NCI-H526 treated with DMSO at 0.1 percent for 48 hours (cell line): ENCODE measurements around the gene IL2RA.
"Not testable (repeated sequence)": the region's sequence is repeated elsewhere in the genome, so short reads cannot be mapped to it uniquely, and the experiment has no call there.

Source experiments
- DNase-seq: peaks from one replicate; lab custom pipeline; 2025; lab: John Stamatoyannopoulos, UW

The IL2RA gene

DNA sequence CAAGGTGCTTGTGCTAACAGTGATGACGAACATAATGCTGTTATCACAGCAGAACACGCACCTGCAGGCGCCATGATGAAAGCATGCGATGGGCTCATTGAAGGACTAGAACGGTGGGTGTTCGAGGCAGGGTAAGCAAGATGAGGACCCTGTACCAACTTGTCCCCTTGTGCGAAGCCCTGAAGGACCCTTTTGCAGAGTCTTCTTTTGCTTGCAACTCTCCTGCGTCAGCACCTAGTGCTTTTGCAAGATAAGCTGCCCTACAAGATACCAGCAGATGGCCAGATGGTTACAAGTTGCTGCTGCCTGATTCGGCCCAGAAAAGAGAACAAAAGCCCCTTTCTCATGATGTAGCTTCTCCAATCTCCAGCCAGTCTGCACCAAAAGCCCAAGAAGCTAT is 80.6 kb downstream of the IL2RA start:
- no peak for DNase-seq

- DNase-seq: no peak
Measured at GRCh38 chr10:5978230-5978489, 84.0 kb downstream of the IL2RA start.

DNA sequence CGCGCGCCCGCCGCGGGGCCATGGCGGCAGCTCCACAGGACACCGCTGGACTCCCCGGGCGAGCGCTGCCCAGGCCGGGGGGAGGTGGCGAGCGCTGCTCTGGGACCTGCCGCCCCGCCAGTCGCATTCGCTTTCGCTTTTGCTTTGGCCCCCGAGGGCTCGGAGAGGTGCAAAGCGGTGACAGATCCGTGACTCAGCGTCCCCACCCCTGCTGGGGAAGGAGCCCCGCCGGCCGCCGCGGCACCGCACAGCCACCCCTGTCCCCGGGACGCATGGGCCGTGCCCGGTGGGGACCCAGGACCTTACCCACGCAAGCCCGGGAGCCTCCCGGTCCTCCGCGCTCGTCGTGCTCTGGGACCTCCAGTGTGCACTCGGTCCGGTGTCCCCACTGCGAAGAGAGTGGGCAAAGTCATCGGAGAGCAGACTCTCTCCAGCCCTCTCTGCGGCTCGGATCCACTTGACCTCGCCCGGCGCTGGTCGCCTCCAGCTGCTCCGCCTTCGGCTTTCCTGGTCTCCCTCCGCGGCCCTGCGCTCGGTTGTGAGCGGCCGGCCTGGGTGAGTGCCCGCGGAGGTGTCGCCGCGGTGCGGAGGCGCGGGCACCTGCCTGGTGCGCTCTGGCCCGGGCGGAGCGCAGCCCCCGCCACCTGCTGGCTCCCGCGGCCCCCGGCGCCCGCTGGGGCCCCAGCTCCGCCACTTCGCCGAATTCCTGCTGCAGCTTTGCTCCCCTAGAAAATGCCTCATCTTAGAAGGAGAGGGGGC is 84.5 kb downstream of the IL2RA start, which contains the start of gene IL15RA:
IL15RA (minus strand) TSS at position 73 of the 759 bp plus-strand sequence; CDS start at position 22, 51 bp downstream.
- DNase-seq: peak; percentile 18

- no peak for DNase-seq
Measured at GRCh38 chr10:5976512-5977470, 85.4 kb downstream of the IL2RA start.

GRCh38 chr10:5975641-5976473 is 86.3 kb downstream of the IL2RA start:
- no peak for DNase-seq

DNA sequence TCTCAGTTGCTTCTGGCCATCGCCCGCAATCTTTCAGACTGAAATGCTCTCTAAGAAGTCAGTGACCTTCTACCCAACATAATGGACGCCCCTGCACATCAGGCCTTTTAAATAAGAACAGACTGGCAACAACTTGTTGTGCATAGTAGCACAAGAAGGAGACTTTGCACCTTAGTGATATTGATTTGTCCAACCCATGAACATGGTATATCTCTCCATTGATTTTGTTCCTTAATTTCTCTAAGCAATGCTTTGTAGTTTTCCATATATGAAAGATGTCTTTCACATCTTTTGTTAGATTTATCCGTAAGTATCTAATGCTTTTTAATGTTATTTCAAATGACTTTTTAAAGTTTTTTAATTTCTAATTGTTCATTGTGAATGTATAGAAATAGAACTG is 89.1 kb downstream of the IL2RA start:
- no peak for DNase-seq

DNA sequence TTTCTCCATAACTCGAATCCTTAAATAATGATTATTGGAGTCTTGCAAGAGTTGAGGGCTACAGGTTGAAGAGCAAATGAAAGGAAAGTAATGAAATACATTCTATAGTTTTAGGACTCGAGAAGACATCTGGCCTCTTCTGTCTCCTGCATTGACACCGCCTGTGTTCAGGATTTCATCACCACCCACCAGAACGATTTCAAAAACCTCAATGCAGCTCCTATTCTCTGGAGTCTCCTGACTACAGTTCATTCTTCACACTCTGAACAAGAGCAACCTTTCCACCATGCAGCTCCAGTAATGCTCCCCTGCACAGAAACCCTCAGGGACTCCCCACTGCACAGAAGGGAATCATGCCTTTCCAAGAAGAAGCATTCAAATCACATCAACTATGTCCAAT is 90.3 kb downstream of the IL2RA start:
- DNase-seq: no peak

- DNase-seq: no peak
Measured at GRCh38 chr10:5971315-5971832, 90.8 kb downstream of the IL2RA start.

GRCh38 chr10:5970527-5970926 is 91.6 kb downstream of the IL2RA start:
- no peak for DNase-seq

DNA sequence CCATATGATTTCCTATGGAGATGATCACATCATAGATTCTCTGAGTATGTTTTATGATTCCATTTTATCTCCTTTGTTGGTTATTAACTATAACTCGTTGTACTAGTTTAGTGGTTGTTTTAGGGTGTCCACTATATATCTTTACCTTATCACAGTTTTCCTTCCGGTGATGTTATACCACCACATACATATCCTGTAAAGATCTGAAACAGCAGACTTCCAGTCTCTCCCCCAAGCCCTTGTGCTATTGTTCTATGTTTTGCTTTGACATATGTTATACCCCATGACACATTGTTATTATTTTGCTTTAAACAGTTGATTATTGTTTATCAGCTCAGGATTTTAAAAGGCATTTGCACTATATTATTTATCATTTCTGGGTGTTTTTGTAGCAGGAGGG is 92.1 kb downstream of the IL2RA start:
- DNase-seq: no peak

DNA sequence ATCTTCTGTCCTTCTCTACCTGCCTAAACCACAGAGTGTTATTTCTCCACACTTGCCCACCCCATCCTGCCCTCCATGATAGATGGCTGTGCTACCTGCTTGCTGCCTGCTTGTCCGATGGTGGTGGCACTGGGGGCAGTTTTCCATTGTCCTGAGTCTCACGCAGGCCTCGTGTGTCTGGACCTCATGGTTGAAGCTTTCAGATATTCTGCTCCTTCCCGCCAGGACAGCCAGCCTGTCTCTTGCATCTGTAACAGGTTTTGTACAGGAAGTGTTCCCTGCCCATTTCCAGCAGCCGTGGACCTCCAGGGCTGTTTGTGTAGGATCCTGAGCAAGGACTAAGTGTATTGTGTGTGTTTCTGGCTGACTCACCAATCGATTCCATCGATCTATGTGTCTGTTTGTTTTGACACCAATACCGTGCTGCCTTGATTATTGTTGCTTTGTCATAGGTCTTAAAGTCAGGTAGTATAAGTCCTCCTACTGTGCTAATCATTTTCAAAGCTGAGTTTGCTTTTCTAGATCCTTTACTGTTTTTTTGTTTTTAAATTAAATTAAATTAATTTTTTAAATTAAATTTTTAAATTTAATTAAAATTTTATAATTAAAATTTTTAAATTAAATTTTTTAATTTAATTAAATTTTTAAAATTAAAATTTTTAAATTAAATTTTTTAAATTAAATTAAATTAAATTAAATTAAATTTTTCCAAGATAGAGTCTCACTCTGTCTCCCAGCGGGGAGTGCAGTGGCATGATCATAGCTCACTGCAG is 93.3 kb downstream of the IL2RA start:
- DNase-seq: no peak

GRCh38 chr10:5968037-5968680 is 94.0 kb downstream of the IL2RA start:
- DNase-seq: no peak

DNA sequence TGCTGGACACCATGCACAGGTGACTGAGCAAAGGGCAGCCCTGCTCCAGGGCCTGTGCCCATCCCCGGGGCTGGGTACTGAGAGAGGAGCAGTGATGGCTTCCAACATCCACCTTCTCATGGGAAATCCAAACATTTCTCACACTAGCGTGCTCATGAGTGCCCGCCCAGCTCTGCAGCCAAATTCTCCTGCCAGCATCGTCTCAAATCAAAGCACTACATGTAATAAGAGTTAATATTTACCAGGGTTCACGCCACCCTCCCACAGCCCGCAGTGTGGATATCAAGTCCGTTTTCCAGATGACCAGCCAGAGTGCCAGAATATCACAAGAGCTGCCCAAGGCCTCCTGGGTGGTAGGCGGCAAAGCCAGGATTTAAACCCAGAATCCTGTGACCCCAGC is 96.9 kb downstream of the IL2RA start:
- no peak for DNase-seq

DNA sequence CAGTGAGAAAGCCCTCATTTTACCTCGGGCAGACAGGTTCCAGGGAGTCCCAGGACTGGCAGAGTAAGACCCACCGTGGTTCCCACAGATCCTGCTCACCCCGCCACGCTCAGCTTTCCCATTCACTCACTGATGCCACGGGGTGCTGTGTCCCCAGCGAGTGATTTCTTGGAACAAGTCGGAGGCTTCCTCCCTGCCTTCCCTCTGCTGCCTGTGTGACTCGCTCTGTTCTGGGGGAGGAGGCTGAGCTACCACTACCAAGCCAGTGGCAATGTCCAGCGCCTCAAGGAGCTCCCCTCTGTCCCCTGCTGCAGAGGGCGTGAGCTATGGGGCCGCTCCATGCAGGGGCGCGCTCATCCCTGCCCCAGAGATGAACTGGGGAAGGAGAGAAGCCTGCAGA is 97.4 kb downstream of the IL2RA start:
- DNase-seq: no peak

- DNase-seq: no peak
Measured at GRCh38 chr10:5963591-5963990, 98.6 kb downstream of the IL2RA start.

DNA sequence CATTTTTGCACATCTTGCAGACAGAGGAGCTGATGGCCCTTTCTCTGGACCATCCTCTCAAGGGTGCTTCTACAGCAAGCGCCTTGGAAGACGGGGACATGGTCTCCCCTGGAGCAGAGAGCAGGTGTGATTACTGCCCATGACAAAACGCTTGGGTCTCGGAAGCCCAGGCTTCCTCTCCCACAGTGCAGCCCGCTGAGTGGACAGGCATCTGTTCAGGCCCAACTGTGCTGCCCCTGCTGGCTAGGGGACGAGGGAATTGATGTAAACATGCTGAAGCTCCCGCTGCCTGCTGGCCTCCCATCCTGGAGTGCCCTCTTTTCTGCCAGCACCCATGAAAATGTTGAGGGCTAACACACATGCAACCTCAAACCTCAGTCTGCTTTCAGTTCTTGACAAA is 99.1 kb downstream of the IL2RA start:
- no peak for DNase-seq

- DNase-seq: not testable (repeated sequence)
Measured at GRCh38 chr10:5962358-5962940, 99.7 kb downstream of the IL2RA start.

- DNase-seq: no peak
Measured at GRCh38 chr10:5961405-5962100, 100.6 kb downstream of the IL2RA start.

DNA sequence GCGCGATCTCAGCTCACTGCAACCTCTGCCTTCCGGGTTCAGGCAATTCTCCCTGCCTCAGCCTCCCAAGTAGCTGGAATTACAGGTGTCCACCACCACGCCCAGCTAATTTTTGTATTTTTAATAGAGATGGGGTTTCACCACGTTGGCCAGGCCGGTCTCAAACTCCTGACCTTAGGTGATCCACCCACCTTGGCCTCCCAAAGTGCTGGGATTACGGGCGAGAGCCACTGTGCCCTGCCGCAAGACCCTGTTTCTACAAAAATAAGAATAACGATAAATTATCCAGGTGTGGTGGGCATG is 101.2 kb downstream of the IL2RA start:
- DNase-seq: not testable (repeated sequence)
